Measurements from ENCODE around the gene ACAD10. TPM values are rescaled to one million over a fixed set of nuclear protein-coding genes. Genes with fewer than 3 reads are reported as not detected.

The ACAD10 gene
- total and polyA plus RNA-seq, 2 of the 13 experiments (the other 11 are each of a cell fraction or from before 2014, with no cell fraction given) = 15.2 to 16.3 TPM

DNA sequence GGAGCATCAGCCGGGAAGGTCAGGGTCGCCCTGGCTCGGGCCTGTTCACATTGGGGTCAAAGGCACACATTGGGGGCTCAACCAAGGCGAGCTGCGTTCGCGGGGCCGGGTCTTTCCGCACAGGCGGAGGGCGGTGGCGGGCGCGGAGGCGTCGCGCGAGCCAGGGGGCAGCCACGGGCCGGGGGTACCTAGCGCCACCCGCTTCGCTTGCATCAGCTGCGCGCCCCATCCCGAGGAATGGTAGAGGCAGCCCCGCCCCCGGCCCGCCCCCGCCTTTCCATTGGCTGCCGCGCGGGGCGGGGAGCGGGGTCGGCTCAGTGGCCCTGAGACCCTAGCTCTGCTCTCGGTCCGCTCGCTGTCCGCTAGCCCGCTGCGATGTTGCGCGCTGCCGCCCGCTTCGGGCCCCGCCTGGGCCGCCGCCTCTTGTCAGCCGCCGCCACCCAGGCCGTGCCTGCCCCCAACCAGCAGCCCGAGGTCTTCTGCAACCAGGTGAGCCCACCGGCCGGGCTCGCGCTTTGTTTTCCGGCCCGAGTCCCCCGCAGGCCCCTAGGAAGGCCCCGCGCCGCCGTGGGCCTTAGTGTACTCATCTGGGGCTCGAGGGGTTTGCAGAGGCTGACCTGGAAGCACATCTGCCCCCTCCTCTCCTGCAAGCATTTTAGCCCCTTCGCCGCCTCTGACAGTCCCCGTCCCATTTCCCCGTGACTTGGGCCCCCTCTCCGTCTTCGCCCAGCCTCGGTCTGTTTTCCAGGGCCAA lies 80.9 kb downstream of the ACAD10 start, which contains the start of gene ALDH2 (continued):
- TF ChIP-seq MIER3 (CRISPR knock-in tag; IDR thresholded peaks at IDR 0.05; ENCODE audit: borderline replicate concordance) (peak; percentile 37; the same call in 1 of the 2 replicates), ZNF496 (CRISPR knock-in tag; IDR thresholded peaks at IDR 0.05; ENCODE audit: insufficient replicate concordance) (no peak), ZBTB46 (CRISPR knock-in tag; IDR thresholded peaks at IDR 0.05; ENCODE audit: borderline replicate concordance) (no peak), RARA (CRISPR knock-in tag; IDR thresholded peaks at IDR 0.05) (no peak), ZNF614 (CRISPR knock-in tag; IDR thresholded peaks at IDR 0.05; ENCODE audit: borderline replicate concordance) (peak; percentile 24; the same call in 1 of the 2 replicates), MXD4 (CRISPR knock-in tag; IDR thresholded peaks at IDR 0.05) (no peak), RARG (CRISPR knock-in tag; IDR thresholded peaks at IDR 0.05; ENCODE audit: low read depth) (no peak), ZBTB7B (CRISPR knock-in tag; IDR thresholded peaks at IDR 0.05) (peak; percentile 63; the same call in 1 of the 2 replicates), STAT5B (CRISPR knock-in tag; IDR thresholded peaks at IDR 0.05) (0 out of 2 replicates have a peak, but pooled peaks have one; percentile 16), ZXDC (CRISPR knock-in tag; IDR thresholded peaks at IDR 0.05) (no peak), XRCC5 (optimal IDR thresholded peaks at IDR 0.05; ENCODE audit: low read length) (peak; percentile 15), SAFB2 (CRISPR knock-in tag; IDR thresholded peaks at IDR 0.05; ENCODE audit: borderline replicate concordance, low read depth) (no peak), SRF (IDR thresholded peaks at IDR 0.05; ENCODE audit: low read depth, low read length) (no peak), ELF4 (CRISPR knock-in tag; IDR thresholded peaks at IDR 0.05; ENCODE audit: borderline replicate concordance) (no peak), ZNF777 (CRISPR knock-in tag; IDR thresholded peaks at IDR 0.05) (peak; percentile 51), NFYB (CRISPR knock-in tag; IDR thresholded peaks at IDR 0.05) (peak; percentile 82), HOXA5 (CRISPR knock-in tag; IDR thresholded peaks at IDR 0.05) (0 out of 2 replicates have a peak, but pooled peaks have one; percentile 26), DNMT1 (CRISPR knock-in tag; IDR thresholded peaks at IDR 0.05) (no peak)
- TF ChIP-seq, protein P1, sequence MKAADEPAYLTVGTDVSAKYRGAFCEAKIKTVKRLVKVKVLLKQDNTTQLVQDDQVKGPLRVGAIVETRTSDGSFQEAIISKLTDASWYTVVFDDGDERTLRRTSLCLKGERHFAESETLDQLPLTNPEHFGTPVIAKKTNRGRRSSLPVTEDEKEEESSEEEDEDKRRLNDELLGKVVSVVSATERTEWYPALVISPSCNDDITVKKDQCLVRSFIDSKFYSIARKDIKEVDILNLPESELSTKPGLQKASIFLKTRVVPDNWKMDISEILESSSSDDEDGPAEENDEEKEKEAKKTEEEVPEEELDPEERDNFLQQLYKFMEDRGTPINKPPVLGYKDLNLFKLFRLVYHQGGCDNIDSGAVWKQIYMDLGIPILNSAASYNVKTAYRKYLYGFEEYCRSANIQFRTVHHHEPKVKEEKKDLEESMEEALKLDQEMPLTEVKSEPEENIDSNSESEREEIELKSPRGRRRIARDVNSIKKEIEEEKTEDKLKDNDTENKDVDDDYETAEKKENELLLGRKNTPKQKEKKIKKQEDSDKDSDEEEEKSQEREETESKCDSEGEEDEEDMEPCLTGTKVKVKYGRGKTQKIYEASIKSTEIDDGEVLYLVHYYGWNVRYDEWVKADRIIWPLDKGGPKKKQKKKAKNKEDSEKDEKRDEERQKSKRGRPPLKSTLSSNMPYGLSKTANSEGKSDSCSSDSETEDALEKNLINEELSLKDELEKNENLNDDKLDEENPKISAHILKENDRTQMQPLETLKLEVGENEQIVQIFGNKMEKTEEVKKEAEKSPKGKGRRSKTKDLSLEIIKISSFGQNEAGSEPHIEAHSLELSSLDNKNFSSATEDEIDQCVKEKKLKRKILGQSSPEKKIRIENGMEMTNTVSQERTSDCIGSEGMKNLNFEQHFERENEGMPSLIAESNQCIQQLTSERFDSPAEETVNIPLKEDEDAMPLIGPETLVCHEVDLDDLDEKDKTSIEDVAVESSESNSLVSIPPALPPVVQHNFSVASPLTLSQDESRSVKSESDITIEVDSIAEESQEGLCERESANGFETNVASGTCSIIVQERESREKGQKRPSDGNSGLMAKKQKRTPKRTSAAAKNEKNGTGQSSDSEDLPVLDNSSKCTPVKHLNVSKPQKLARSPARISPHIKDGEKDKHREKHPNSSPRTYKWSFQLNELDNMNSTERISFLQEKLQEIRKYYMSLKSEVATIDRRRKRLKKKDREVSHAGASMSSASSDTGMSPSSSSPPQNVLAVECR (CRISPR knock-in tag; IDR thresholded peaks at IDR 0.05; ENCODE audit: borderline replicate concordance) = peak; percentile 91
- TF ChIP-seq, protein P2, sequence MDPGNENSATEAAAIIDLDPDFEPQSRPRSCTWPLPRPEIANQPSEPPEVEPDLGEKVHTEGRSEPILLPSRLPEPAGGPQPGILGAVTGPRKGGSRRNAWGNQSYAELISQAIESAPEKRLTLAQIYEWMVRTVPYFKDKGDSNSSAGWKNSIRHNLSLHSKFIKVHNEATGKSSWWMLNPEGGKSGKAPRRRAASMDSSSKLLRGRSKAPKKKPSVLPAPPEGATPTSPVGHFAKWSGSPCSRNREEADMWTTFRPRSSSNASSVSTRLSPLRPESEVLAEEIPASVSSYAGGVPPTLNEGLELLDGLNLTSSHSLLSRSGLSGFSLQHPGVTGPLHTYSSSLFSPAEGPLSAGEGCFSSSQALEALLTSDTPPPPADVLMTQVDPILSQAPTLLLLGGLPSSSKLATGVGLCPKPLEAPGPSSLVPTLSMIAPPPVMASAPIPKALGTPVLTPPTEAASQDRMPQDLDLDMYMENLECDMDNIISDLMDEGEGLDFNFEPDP (CRISPR knock-in tag; conservative IDR thresholded peaks at IDR 0.05) = no peak

Measured in HepG2 (cell line).